Measurements from ENCODE around the gene CAMTA1. TPM values are rescaled to one million over a fixed set of nuclear protein-coding genes. Genes with fewer than 3 reads are reported as not detected.
A peak's percentile ranks its signal among the peaks of the same experiment; 100 is the strongest.
"Not testable (repeated sequence)": the region's sequence is repeated elsewhere in the genome, so short reads cannot be mapped to it uniquely, and the experiment has no call there.

The CAMTA1 gene
- polyA plus RNA-seq, 4 donors: 89.3 to 98.2 (median 92.9) TPM

DNA sequence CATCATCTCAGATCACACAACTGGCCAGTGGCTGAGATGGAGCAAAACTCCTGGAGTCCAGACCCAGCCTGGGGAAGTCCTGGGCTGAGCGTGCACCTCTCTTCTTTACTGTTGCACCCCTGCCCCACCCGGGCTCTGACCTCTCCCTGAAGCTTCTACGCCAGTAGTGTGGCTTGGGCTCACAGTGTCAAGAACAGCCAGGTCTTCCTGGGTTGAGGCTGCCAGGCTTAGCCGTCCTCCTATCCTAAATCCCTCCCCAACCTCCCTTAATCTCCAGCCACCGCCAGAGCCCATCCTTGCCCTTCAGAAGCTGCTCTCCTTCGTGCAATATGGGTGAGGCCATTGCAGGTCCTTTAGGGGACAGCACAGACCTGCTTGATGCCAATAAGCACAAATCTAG is 586.7 kb downstream of the CAMTA1 start:
- no peak for DNase-seq (ENCODE audit: low read depth in 4 of 4, low spot score in 3 of 4)

DNA sequence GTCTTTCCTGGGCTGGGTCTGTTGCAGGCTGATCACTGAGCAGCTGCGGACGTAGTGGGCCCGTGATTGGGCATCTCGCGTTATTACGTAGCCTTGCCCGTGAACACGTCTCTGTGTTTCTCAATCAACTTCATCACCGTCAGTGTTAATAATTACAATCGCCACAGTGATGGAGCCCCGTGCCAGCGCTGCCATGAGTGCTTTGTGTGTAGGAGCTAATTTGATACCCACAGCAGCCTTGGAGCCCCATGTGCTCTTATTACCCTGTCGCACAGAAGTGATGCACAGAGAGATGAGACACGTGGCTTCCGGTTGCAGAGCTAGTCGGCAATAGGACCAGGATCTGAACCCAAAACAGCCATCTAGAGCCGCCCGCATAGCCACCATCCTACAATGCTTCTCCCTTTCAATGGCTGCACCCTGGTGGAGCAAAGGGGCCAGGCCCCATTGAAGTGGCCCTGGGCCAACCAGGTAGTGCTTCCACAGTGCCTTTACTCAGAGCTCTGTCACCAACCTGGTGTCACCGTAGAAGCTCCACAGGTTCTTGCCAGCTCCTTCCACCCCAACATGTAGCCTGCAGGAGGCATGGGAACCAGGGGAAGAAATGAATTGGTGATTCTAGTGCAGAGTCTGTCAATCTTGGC is 587.3 kb downstream of the CAMTA1 start:
- DNase-seq (ENCODE audit: low read depth in 4 of 4, low spot score in 3 of 4): no peak

DNA sequence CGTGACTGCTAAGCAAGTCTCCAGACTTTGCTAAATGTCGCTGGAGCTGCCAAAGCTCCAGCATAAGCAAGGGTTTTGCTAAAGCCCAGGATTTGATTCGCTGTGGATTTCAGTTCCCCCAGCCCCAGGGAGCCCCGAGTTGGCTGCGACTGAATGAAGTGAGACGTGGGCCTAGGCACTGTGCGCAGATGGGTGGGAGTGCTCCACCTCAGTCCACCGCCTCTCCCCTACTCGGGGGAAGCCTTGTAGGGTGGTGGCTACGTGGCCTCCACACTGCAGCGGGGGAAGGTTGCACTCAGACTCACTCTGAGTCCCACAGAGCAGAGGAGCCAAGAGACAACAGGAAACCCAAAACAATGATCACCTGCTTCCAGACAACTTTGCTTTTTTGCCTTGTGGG is 588.0 kb downstream of the CAMTA1 start:
- no peak for DNase-seq (ENCODE audit: low read depth in 4 of 4, low spot score in 3 of 4)

DNA sequence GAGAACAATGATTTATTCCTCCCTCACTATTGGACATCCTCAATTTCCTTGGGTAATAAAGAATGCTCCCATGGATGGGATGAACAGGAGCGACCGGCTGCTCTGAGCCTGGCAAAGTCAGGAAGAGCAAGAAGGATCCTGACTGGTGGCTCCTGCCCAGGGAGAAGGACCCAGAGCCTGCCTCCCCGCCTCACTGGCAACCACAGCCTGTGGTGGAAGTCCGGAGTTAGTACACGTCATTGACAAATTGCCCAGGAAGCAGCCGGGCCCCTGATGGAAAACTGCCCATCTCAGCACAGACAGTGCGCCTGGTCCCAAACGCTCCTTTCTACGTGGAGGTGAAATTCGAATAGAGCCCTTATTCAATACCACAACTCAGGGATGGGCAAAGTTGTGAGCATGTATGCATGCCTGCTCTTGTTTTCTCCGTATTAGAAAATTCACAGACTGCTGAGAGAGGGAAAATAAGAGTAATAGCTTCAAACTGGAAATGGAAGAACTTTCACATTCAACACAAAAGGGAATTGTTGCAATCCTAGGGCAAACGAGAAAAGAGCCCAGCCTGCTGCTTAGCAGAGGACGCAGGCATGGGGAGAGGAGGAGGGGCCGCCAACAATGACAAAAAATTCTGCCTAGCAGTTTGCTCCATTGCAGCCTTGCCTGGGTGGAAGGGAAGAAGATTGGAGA is 588.8 kb downstream of the CAMTA1 start:
- no peak for DNase-seq (ENCODE audit: low read depth in 4 of 4, low spot score in 3 of 4)

DNA sequence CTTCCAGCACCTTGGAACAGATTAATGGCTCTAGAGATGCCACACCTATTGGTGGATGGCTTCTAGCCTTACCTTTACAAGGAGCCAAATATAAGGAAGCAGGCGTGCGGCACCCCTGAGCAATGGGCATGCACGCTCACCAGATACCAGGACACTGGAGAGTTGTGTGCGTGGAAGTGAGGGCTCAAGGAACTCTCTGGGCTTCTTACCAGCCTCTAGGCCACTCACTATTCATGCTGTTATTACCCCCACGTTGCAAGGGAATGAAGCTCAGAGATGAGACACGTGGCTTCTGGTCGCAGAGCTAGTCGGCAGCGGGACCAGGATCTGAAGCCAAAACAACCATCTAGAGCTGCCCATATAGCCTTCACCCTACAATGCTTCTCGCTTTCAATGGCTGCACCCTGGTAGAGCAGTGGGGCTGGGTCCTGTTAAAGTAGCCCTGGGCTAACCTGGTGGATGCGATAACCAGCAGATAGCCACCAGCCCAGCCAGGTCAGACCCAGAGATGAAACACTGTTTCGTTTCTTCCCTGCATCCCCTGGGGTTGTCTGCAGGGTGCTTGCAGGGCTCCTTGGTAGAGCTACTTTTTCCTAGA is 589.4 kb downstream of the CAMTA1 start:
- DNase-seq (ENCODE audit: low read depth in 4 of 4, low spot score in 3 of 4): no peak

DNA sequence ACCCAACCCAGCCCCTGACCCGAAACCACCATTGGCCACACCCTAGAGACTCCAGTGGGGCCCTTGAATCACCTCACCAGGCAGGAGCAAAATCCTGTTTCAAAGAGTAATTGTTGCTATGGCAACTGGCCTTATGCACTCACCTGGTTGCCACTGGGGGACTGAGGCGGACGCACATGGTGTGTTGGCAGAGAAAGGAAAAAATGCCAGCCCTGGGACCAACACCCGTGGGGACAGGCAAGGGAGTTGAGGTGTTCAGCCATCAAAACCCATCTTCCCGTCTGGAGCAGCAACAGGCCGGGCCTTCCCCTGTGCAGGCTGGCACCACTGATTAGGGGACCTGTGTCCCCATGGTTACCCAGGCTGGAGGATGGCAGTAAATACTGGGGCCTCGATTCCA is 590.1 kb downstream of the CAMTA1 start:
- no peak for DNase-seq (ENCODE audit: low read depth in 4 of 4, low spot score in 3 of 4)

DNA sequence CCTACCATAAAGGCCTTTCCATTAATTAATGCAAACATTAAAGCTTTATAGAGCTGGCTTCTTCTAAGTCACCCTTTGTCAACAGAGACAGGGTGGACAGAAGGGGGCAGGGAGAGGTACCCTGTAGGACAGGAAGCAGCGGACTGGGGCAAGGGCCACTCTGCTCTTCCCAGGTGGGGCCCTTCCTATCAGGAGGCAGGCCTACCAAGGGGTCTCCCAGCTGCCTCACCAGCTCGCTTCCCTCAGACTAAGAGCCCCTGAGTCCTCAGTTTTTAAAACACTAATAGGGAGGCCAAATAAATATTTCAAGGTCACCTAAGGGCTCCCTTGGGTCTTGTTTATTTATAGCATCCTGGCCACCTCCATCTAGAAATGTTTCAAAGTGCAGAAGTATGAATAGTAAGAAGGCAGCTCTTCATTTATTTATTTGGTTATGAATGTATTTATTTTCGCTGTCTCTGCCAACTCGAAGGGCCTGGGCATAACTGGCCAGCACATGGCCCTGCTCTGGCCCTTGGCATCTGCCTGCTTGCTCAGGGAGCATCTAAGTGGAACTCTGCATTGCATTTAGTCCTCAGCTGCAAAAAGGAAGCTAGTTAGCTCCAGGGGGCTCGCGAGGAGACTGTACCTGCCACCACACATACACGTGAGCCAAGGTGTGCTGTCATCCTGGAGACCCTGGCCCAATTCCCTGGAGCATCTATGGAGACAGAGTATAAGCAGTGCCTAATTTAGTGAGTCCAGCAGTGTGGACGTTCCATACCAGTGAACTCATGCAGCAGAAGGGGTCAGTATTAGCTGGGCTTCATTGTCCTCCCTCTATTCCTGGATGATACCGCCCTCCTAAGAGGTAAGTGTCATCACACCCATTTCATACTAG is 590.8 kb downstream of the CAMTA1 start:
- no peak for DNase-seq (ENCODE audit: low read depth in 4 of 4, low spot score in 3 of 4)

DNA sequence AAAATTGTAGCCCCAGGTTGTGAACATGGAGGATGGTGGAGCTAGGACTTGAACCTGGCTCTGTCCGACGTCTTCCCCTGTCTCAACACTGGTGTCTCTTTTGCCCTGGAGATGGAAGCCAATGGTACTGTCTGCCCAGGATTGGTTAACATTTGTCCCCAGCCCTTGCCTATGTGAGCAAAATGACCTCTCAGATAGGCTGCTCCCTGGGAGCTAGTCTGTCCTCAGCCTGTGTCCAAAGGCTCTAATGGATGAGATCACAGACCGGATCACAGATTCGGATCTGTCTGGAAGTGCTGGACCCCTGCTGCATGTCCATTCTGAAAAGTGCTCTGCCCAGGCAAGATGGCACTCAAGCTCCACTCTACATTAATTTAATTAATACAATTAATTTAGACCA is 591.4 kb downstream of the CAMTA1 start:
- no peak for DNase-seq (ENCODE audit: low read depth in 4 of 4, low spot score in 3 of 4)

DNA sequence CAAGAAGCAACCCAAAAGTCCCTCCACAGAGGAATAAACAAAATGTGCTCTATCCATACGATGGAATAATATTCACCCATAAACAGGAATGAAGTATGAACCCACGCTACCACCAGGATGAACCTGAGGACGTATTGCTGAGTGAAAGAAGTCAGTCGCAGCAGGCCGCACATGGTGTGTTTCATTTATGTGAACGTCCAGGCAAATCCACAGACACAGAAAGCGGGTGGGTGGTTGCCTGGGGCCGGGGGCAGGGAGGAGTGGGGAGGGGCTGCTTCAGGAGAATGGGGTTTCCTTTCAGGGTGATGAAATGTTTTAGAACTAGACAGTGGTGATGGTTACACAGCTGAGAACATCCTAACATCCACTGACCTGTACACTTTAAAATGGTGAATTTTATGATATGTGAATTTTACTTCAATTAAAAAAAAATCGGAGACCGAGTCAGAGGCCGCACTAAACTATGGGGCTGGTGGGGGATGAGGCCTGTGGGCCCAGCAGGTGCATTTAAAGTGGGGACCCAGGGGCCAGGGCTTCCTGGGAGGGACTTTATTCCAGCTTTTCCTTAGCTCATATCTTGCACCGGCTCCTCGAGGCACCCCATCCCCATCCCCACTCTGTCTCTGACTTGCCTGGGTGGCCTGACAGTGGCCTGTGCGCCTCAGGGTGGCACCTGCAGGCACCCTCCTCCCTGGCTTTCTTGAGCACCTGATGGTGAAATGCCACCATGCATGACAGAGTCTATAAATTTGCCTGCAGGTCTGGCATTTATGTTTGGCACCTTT is 593.3 kb downstream of the CAMTA1 start:
- no peak for DNase-seq (ENCODE audit: low read depth in 4 of 4, low spot score in 3 of 4)

DNA sequence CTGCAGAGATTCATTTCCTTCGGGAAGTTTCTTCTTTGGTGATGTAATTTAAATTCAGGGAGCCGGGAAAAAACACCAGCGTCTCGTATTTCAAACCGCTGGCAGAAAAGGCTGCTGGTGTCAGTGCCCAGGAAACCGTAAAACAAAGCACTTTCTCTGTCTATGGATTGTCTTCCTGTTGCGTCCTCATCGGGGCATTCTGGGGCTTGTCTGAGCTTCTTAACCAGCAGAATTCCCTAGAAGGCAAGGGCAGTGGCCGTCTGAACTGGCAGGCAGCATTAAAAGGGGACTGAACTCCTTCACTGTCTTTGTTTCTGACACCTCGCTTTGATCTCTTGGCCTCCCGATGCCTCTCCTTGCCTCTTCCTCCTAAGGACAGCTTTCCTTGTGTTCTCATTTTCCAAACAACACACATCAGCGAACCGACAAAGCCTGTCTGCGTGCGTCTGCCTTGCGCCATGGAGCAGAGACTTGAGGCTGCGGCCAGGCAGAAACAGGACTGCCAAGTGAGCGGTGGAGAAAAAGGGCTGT is 594.3 kb downstream of the CAMTA1 start:
- peak in 2 of 4 donors; percentile 44 to 56 for DNase-seq (ENCODE audit: low read depth in 4 of 4, low spot score in 3 of 4)

DNA sequence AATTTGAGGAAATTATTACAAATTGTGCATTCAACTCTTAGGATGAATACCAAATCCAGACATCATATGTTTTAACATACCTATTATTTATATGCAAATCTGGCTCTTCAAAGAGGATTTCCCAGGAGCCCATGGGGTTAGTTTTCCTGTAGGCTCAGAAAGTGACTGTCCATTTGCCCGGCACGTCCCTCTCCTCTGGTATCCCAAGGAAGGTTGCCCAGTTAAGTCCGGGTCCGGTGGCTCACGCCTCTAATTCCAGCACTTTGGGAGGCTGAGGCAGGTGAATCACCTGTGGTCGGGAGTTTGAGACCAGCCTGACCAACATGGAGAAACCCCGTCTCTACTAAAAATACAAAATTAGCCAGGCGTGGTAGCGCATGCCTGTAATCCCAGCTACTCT is 594.8 kb downstream of the CAMTA1 start:
- DNase-seq (ENCODE audit: low read depth in 4 of 4, low spot score in 3 of 4): not testable (repeated sequence)

DNA sequence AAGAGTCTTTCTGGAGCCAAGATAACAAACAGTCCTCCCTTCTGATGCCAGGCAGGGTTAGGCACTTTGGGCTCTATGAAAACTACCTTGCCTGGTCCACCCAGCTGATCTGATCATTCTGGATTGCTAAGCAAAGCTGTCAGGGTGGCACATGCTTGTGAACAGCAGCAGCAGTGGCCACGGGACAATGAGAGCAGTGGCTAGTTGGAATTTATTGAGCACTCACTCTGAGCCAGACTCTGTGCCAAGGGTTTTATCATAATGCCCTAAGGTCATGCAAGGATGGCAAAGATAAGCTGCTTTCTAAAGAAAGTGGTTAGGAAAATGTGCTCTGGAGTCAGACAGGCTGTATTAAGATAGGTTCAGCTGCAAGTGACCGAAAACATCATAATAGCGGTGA is 595.5 kb downstream of the CAMTA1 start:
- DNase-seq (ENCODE audit: low read depth in 4 of 4, low spot score in 3 of 4): no peak

DNA sequence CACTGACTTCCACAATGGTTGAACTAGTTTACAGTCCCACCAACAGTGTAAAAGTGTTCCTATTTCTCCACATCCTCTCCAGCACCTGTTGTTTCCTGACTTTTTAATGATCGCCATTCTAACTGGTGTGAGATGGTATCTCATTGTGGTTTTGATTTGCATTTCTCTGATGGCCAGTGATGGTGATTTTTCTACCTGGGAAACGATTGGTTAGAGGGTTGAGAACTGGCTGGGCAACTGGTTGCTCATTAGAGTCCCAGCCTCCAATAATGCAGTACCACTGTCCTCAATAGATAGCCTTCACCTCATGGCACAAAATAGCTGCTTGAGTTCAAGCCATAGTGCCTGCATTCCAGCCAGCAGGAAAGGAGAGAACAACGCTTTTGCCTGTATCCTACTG is 596.5 kb downstream of the CAMTA1 start:
- DNase-seq (ENCODE audit: low read depth in 4 of 4, low spot score in 3 of 4): not testable (repeated sequence)

DNA sequence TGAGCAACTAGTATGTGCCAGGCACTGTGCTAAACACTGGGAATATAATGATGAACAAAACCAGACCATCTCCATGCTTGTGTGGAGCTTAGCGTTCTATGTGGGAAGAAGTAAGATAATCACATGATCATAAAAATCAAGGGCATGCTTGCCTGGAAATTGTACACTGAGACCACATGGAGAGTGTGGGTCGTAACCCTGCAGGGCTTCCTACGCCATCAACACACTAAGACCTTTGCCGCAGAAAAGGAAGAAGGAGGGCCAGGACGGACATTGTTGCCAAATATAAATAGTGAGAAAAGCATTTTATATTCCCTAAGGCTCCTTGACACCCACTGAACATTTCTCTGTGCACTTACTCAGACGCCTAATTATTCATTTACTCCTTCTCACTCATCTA is 597.7 kb downstream of the CAMTA1 start:
- no peak for DNase-seq (ENCODE audit: low read depth in 4 of 4, low spot score in 3 of 4)

DNA sequence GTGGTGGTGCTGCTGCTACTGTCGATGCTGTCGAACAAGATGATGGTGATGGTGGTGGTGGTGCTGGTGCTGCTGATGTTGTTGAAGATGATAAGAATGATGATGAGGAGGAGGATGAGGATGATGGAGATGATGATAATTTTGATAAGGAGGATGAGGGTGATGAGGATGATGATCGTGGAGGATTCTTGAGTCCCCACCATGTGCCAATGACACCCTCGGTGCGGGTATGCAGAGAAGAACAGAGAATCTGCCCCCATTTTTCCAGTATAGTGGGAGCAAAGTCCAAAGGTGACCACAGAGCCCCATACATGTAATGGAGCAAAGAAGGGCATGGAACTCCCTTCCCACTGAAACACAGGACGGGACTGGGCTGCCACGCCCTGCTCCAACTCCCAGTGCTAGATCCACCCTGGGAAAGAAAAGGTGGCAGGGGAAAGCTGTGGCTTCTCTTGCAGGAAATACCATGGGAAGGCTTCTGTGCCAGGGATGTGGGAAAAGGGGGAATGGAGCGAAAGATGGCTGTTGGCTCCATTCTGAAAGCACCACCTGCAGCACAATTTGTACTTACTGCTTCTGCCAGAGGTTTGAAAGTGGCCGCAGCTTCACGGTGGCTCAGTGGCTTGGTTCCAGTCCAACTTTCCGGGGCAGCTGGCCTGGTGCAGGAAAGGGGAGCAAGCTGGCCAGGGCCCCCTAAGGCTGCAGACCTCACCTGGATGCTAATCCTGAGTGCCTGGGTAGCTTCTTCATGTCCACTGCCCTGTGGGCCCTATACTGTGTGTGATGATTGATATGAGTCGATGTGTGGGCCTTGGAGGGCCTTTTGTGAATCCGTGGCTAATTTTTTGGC is 598.6 kb downstream of the CAMTA1 start:
- no peak for DNase-seq (ENCODE audit: low read depth in 4 of 4, low spot score in 3 of 4)

DNA sequence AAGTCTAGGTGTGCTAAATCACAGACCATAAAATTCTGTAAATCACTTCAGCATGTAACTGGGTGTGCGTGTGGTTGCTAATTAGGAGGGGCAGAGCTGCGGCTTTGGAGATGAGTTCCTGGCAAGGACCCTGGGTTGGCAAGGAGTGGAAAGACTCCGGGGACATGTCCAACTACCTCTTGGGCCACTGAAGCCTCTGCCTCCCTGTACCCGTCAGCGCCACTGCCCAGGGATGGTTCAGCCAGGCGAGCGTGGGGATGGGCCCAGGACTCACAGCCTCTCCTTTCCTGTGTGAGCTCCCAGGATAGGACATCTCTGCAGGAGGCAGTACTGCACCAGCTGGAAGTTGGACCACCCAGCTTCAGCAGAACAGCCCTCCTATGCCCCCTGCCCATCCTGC is 599.4 kb downstream of the CAMTA1 start:
- no peak for DNase-seq (ENCODE audit: low read depth in 4 of 4, low spot score in 3 of 4)

DNA sequence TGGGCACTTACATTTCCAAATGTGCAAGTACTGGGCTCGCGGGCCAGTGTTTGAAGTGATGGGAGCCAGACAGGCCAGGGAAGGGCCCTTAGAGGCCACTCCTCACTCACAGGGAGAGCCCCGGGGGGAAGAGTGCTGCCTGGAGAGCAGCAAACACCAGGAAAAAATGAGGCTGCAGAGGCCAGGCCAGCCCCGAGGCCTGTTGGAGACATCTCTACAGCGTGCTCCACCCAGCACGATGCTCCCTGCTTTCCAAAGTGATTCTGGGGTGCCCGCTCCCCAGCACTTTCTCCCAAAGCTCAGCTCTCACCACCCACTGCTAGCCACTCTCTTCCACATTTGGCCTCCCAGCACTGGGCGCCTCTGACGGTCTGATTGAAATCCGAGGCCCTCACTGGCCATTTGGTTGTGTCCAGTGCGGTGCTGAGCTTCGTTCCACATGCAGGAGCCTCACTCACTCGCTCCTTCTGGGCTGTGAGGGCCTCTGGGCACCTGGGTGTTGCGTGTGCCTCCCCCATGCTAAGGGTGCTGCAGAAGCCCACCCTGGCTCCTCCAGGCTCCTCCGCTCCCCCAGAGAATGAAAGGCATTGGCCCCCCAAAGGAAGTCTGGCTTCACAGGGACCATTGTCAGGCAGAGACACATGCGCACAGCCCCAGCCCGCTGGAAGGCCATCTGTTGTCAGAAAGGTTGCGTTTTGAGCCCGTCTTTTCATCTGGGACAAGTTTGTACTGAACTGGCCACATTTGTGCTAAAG is 600.4 kb downstream of the CAMTA1 start:
- DNase-seq (ENCODE audit: low read depth in 4 of 4, low spot score in 3 of 4): no peak

DNA sequence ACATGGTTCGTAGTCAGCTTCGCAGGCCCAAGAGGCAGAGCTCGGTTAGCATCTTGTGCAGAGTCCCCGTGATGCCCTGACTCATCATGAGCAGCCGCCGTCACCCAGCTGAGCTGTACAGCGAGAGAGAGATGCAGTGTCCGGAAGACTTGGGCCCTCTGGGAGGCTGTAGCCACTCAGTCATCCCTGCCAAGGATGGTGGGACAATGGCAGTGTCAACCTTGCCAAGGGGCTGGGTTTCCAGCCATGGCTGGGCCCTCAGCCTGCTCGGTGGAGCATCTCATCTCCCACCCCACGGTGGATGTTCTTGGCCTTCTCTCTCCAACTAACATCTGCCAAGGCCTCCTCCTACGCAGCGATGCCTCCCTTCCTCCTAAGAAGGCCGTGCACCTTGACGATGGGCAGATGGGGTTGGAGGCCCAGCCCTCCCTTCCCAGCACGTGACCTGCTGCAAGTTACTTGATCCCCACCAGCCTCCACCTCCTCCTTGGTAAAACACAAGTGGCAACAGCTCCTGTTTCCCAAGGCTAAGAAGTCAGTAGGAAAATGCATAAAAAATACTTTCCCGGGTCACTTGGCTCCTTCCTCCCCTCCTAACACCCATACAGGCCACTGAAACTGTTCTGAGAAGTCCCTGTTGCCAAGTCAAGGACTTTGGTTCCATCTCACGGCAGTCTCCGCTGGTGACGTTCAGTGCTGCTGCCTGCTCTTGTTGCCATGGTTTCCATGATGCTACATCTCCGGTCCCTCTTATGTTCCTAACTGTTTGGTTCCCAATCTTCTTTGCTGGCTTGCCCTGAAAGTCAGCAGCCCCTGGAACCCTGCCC is 601.2 kb downstream of the CAMTA1 start:
- no peak for DNase-seq (ENCODE audit: low read depth in 4 of 4, low spot score in 3 of 4)

Data from right renal pelvis (tissue), 4 donors.